Activated naive CD8-positive, alpha-beta T cell treated with anti-CD3 and anti-CD28 coated beads, Interleukin-2, amount 10 ng/mL, durations not matched to agents 7 days and 5 days (primary cell): ENCODE results near the gene ADGRG3. TPM values are rescaled to one million over a fixed set of nuclear protein-coding genes. Genes with fewer than 3 reads are reported as not detected.
A peak's percentile ranks its signal among the peaks of the same experiment; 100 is the strongest.

ENCODE experiments used
- ATAC-seq: fragments of 150-1000 bp; cut with Tn5 transposase; one replicate; pipeline ENCODE4 v1.10.0; 2021; ENCODE audit warnings: low read depth, moderate library complexity
- POLR2A ChIA-PET: fragments of 350-600 bp; sonication (Branson Sonifier 250); formaldehyde crosslinking; loops from one replicate; lab custom pipeline; 2021; ENCODE audit warnings: antibody characterized with exemption; lab: Charles Lee
- DNase-seq: peaks from one replicate; pipeline ENCODE4 v3.0.0; 2021
- H3K27ac Mint-ChIP-seq: one replicate; pipeline ENCODE4 v1.8.0; 2022; ENCODE audit warnings: mild to moderate bottlenecking, mixed read lengths
- H3K27me3 Mint-ChIP-seq: one replicate; pipeline ENCODE4 v1.8.0; 2022; ENCODE audit warnings: mild to moderate bottlenecking, moderate library complexity, mixed read lengths
- H3K36me3 Mint-ChIP-seq: one replicate; pipeline ENCODE4 v1.8.0; 2021; ENCODE audit warnings: mild to moderate bottlenecking, mixed read lengths
- H3K4me1 Mint-ChIP-seq: one replicate; pipeline ENCODE4 v1.8.0; 2021; ENCODE audit warnings: mixed read lengths
- H3K4me3 Mint-ChIP-seq: one replicate; pipeline ENCODE4 v1.8.0; 2022; ENCODE audit warnings: mild to moderate bottlenecking, moderate library complexity, mixed read lengths
- H3K9me3 Mint-ChIP-seq: one replicate; pipeline ENCODE4 v1.8.0; 2021; ENCODE audit warnings: mixed read lengths
- total RNA-seq, 2 experiments: library from RNA; stranded (reverse); gene quantifications; one replicate each; pipeline ENCODE4 v1.2.3, GENCODE V29; 2021

Gene ADGRG3
- total RNA-seq, 2 experiments from 2014 or later, result not detected

DNA sequence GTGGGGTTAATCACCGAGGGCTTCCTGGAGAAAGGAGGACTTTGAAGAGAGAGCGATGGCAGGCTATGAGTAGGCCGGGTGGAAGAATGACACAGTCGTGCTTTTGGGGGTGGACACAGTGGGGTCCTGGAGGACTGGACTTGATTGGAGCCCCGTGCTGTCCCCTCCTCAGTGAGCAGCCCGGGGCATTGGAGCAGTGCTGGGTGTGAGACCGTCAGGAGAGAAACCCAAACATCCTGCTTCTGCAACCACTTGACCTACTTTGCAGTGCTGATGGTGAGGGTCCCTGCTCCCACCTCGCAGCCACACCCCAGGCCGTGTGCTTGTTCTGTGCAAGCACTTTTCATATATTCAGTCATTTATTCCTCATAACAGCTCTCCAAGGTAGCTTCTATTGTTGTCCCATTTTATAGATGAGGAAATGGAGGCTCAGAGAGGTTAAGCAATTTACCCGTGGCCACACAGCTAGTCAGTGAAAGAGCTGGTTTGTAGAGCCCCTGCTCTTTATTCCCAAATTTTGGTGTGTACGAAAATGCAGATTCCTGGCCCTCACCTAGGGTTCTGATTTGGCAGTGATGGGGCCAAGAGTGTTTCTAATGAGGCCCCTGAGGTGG lies 11.7 kb upstream of the ADGRG3 start:
- Mint-ChIP-seq H3K4me1 (peaks cover 9% of the 10 kb centered on the region), H3K27me3 (no peaks in the 10 kb centered on the region), H3K9me3 (no peaks in the 10 kb centered on the region), H3K27ac (no peak overlapping the region), H3K4me3 (no peak overlapping the region), H3K36me3 (no peaks in the 10 kb centered on the region)
- DNase-seq, result no peak
- POLR2A ChIA-PET, result no interaction called here
- ATAC-seq, result no peak

DNA sequence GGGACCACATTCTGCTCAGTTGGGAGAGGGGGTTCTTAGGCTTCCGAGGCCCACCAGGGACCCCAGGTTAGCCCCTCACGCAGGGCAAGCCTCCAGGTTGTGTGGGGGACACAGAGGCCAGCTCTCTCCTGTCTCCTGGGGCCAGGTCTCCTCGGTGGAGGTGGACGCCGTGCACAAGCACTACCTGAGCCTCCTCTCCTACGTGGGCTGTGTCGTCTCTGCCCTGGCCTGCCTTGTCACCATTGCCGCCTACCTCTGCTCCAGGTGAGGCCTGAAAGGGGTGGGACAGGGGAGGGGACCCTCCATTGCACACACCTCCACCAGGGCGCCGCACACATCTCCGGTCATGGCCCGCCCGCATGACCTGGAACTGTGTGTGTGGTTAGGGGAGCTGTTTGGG lies 10.9 kb upstream of the ADGRG3 start:
- no peaks in the 10 kb centered on the region for H3K27me3 Mint-ChIP-seq
- no peaks in the 10 kb centered on the region for H3K9me3 Mint-ChIP-seq
- no peaks in the 10 kb centered on the region for H3K36me3 Mint-ChIP-seq
- H3K4me3 Mint-ChIP-seq, result no peak overlapping the region
- no peak for ATAC-seq
- peaks cover under 1% of the 10 kb centered on the region for H3K4me1 Mint-ChIP-seq
- no peak overlapping the region for H3K27ac Mint-ChIP-seq
- POLR2A ChIA-PET, result no interaction called here
- no peak for DNase-seq

DNA sequence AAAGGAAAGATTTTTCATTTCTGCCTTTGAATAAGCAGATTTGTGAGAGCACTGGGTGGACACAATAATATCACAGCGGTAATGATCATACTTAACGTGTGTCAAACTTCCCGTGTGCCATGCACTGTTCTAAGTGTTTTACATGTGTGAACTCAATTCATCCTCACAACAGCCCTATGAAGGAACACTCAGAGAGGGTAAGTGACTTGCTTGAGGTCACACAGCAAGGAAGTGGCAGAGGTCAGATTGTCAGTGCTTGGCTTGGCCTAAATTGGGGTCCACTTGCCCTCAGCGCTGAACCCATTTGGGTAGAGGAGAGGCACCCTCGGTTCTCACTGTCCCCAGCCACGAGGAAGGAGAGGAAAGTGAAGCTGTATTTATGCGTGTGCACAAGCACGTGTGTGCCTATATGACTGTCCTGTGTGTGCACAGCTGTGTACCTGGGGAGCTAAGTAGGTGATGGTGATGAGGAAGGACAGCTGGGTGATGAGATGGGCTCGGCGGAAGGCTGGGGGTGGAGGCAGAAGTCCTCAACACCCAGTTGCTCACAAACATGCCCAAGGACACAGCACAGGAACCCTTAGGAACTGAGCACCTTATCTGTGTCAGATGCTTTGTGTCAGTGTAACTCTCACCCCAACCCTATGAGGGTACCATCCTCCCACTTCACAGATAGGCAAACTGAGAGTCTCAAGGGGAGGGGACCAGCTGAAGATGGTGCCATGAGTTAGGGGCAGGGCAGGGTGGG lies 9.8 kb upstream of the ADGRG3 start:
- Mint-ChIP-seq H3K27ac (no peak overlapping the region), H3K27me3 (no peaks in the 10 kb centered on the region), H3K4me3 (no peak overlapping the region), H3K36me3 (no peaks in the 10 kb centered on the region), H3K9me3 (no peaks in the 10 kb centered on the region), H3K4me1 (no peaks in the 10 kb centered on the region)
- POLR2A ChIA-PET, result no interaction called here
- no peak for ATAC-seq
- DNase-seq, result no peak

DNA sequence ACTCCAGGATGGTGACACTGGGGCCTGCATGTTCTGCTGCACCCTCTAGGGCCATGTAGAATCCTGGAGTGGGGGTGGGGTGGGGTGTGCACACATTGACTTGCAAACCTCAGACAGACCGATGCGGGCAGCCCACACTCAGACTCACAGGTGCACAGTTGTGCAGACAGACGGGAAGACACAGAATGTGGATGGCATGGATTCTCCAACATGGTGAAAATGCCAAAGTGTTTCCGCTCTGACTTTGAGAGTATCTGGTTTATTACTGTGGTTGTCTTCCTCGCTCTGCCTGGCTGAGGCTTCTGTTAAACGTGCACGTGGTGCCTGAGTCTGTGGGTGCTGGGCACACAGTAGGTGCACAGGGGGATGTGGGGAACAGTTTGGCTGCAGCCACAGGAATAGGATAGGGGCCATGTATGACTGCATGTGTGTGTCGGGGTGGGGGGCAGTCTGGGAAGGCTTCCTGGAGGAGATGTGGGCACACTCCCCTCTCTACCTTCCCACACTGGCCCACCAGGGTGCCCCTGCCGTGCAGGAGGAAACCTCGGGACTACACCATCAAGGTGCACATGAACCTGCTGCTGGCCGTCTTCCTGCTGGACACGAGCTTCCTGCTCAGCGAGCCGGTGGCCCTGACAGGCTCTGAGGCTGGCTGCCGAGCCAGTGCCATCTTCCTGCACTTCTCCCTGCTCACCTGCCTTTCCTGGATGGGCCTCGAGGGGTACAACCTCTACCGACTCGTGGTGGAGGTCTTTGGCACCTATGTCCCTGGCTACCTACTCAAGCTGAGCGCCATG lies 9.0 kb upstream of the ADGRG3 start:
- Mint-ChIP-seq H3K27ac (no peak overlapping the region), H3K9me3 (no peaks in the 10 kb centered on the region), H3K36me3 (no peaks in the 10 kb centered on the region), H3K4me3 (no peak overlapping the region), H3K4me1 (no peaks in the 10 kb centered on the region), H3K27me3 (no peaks in the 10 kb centered on the region)
- no peak for ATAC-seq
- DNase-seq, result no peak
- POLR2A ChIA-PET, result no interaction called here

DNA sequence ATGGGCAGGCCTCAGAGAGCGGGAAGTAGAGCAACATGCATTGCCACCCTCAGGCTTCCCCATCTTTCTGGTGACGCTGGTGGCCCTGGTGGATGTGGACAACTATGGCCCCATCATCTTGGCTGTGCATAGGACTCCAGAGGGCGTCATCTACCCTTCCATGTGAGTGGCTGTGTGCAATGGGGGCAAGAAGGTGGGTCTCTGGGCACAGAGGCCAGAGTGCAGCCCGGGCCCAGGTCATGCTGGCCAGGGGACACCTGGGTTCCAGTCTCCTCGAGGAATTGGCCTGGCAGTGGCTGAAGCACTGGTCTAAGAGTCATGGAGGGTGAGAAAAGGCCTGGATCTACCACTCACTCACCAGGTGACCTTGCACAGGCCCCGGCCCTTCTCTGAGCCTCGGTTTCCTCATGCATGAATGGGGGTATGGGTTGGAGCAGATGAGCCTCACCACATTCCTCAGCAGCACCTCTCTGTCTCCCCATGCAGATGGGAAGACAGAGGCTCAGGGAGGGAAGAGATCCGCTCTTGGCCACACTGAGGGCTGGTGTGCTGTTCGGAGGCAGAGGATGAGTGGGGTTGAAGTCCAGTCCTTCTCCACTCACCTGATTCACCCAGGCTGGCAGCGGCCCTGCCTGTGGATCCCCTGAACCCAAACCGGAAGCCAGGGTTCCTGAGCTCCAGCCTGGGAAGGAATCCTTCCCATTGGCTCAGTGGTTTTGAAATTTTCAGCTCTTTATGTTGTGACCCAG lies 7.2 kb upstream of the ADGRG3 start:
- H3K4me3 Mint-ChIP-seq, result no peak overlapping the region
- DNase-seq (no peak), ATAC-seq (no peak)
- POLR2A ChIA-PET, result no interaction called here
- no peaks in the 10 kb centered on the region for H3K27me3 Mint-ChIP-seq
- H3K4me1 Mint-ChIP-seq, result no peaks in the 10 kb centered on the region
- no peak overlapping the region for H3K27ac Mint-ChIP-seq
- H3K36me3 Mint-ChIP-seq, result no peaks in the 10 kb centered on the region
- H3K9me3 Mint-ChIP-seq, result no peaks in the 10 kb centered on the region

DNA sequence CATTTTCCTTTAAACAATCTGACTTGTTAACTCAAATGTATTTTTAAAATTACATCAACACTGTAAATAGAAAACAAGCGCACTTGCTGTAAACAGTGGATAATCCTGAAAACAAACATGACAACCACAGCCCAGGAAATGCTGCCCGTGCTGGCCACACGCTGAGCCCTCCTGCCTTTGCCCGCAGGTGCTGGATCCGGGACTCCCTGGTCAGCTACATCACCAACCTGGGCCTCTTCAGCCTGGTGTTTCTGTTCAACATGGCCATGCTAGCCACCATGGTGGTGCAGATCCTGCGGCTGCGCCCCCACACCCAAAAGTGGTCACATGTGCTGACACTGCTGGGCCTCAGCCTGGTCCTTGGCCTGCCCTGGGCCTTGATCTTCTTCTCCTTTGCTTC lies 6.6 kb upstream of the ADGRG3 start:
- Mint-ChIP-seq H3K4me3 (no peak overlapping the region), H3K4me1 (no peaks in the 10 kb centered on the region), H3K9me3 (no peaks in the 10 kb centered on the region), H3K36me3 (no peaks in the 10 kb centered on the region), H3K27ac (no peak overlapping the region), H3K27me3 (no peaks in the 10 kb centered on the region)
- no peak for DNase-seq
- no peak for ATAC-seq
- POLR2A ChIA-PET, result no interaction called here

DNA sequence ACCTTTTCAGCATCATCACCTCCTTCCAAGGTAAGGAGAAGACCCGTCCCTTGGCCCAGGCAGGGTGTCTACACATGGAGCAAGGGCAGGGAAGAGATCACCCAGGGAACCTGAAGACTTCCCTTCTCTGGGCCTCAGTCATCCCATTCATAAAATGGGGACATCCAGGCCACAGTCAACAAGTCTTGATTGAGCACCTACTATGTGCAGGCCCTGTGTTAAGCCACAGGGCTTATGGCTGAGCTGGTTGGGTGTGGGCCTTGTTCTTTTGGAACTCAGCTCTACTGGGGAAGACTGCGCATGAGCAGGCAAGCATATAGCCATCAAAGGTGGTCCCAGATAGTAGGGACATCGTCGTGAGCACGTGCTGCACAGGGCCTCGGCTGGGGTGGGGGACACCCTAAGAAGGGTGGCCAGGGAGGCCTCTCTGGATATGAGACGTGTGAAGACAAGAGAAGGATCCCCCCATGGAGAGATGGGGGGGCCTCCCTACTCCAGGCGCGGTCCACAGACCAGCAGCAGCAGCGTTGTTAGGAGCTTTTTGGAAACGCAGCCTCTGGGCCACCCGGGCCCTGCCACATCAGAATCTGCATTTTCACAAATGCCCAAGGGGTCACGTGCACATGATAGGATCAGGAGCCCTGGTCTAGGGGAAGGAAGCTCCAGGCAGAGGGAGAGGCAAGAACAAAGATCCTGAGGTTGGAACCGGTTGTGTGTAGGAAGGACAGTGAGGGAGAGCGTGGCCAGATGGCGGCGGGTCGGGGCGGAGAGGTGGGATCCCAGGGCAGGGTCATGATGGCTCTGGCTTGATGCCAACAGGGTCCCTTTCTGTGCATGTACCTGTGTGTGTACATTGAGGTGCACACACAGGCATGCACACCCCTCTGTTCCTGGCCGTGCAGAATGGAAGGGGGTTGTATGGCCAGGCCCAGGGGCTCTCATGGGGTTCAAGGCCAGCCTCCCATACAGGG lies 5.9 kb upstream of the ADGRG3 start:
- no peak for ATAC-seq
- POLR2A ChIA-PET, result interaction anchor here (0.6 to 0.7 kb wide), 2 partner anchors 47 to 95 kb away, joined by 3 to 6 read pairs; no protein-coding TSS in a partner anchor
- Mint-ChIP-seq H3K36me3 (no peaks in the 10 kb centered on the region), H3K9me3 (no peaks in the 10 kb centered on the region), H3K27ac (no peak overlapping the region), H3K4me1 (no peaks in the 10 kb centered on the region), H3K27me3 (no peaks in the 10 kb centered on the region), H3K4me3 (no peak overlapping the region)
- DNase-seq, result no peak

DNA sequence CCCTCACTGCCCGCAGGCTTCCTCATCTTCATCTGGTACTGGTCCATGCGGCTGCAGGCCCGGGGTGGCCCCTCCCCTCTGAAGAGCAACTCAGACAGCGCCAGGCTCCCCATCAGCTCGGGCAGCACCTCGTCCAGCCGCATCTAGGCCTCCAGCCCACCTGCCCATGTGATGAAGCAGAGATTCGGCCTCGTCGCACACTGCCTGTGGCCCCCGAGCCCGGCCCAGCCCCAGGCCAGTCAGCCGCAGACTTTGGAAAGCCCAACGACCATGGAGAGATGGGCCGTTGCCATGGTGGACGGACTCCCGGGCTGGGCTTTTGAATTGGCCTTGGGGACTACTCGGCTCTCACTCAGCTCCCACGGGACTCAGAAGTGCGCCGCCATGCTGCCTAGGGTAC lies 4.7 kb upstream of the ADGRG3 start:
- POLR2A ChIA-PET, result interaction anchor here (0.6 kb wide), 1 partner anchor 141 kb away, joined by 3 read pairs; no protein-coding TSS in a partner anchor
- no peak for ATAC-seq
- H3K9me3 Mint-ChIP-seq, result no peaks in the 10 kb centered on the region

DNA sequence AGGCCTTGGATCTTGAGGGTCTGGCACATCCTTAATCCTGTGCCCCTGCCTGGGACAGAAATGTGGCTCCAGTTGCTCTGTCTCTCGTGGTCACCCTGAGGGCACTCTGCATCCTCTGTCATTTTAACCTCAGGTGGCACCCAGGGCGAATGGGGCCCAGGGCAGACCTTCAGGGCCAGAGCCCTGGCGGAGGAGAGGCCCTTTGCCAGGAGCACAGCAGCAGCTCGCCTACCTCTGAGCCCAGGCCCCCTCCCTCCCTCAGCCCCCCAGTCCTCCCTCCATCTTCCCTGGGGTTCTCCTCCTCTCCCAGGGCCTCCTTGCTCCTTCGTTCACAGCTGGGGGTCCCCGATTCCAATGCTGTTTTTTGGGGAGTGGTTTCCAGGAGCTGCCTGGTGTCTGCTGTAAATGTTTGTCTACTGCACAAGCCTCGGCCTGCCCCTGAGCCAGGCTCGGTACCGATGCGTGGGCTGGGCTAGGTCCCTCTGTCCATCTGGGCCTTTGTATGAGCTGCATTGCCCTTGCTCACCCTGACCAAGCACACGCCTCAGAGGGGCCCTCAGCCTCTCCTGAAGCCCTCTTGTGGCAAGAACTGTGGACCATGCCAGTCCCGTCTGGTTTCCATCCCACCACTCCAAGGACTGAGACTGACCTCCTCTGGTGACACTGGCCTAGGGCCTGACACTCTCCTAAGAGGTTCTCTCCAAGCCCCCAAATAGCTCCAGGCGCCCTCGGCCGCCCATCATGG lies 4.0 kb upstream of the ADGRG3 start:
- POLR2A ChIA-PET, result no interaction called here
- Mint-ChIP-seq H3K27me3 (no peaks in the 10 kb centered on the region), H3K27ac (peak overlapping the region; percentile 34), H3K9me3 (no peaks in the 10 kb centered on the region), H3K36me3 (no peaks in the 10 kb centered on the region), H3K4me3 (no peak overlapping the region), H3K4me1 (no peaks in the 10 kb centered on the region)
- ATAC-seq (no peak), DNase-seq (no peak)

More for the DNA sequence above, 4.7 kb upstream of the ADGRG3 start:
- Mint-ChIP-seq H3K36me3 (no peaks in the 10 kb centered on the region), H3K4me3 (no peak overlapping the region), H3K4me1 (no peaks in the 10 kb centered on the region), H3K27ac (no peak overlapping the region), H3K27me3 (no peaks in the 10 kb centered on the region)
- no peak for DNase-seq

DNA sequence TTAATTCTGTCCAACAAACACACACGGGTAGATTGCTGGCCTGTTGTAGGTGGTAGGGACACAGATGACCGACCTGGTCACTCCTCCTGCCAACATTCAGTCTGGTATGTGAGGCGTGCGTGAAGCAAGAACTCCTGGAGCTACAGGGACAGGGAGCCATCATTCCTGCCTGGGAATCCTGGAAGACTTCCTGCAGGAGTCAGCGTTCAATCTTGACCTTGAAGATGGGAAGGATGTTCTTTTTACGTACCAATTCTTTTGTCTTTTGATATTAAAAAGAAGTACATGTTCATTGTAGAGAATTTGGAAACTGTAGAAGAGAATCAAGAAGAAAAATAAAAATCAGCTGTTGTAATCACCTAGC lies 3.5 kb upstream of the ADGRG3 start:
- peaks cover 3% of the 10 kb centered on the region for H3K4me1 Mint-ChIP-seq
- no peaks in the 10 kb centered on the region for H3K27me3 Mint-ChIP-seq
- POLR2A ChIA-PET, result no interaction called here

DNA sequence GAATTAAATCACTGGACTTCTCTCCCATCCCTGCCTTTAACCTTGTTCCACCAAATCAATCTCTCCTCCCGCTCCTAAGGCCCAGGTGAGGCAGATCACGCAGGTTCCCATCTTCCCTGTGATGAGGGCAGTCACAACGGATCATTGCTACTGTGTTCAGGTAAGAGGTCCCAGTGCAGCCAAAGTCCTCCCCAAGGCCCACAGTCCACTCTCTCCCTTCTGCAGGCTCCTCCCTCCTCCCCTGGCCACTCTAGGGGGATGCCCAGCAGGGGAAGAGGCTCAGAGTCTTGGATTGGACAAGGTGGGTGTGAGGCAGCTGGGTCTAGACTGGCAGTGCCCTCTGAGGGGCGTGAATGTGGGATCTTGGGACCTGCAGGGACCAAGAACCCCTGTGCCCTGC lies 2.6 kb upstream of the ADGRG3 start:
- Mint-ChIP-seq H3K27ac (no peak overlapping the region), H3K9me3 (no peaks in the 10 kb centered on the region), H3K36me3 (no peaks in the 10 kb centered on the region), H3K27me3 (no peaks in the 10 kb centered on the region), H3K4me1 (peaks cover 5% of the 10 kb centered on the region), H3K4me3 (no peak overlapping the region)
- DNase-seq (no peak), ATAC-seq (no peak)
- POLR2A ChIA-PET, result no interaction called here

More for the DNA sequence above, 3.5 kb upstream of the ADGRG3 start:
- DNase-seq, result no peak
- no peak for ATAC-seq
- no peaks in the 10 kb centered on the region for H3K9me3 Mint-ChIP-seq
- no peaks in the 10 kb centered on the region for H3K36me3 Mint-ChIP-seq
- H3K27ac Mint-ChIP-seq, result no peak overlapping the region
- no peak overlapping the region for H3K4me3 Mint-ChIP-seq
